Measurements from ENCODE around the gene SLC15A2. TPM values are rescaled to one million over a fixed set of nuclear protein-coding genes. Genes with fewer than 3 reads are reported as not detected.

SLC15A2 gene
- total RNA-seq, 1 donor from 2014 or later = 1.0 TPM

- Histone ChIP-seq H3K79me2 (ENCODE audit: low read depth) (no peaks in the 10 kb centered on the region), H3K36me3 (no peaks in the 10 kb centered on the region), H3K4me2 (no peak overlapping the region), H3K27me3 (no peaks in the 10 kb centered on the region), H3K4me1 (no peaks in the 10 kb centered on the region), H3K9ac (no peak overlapping the region), H3K27ac (no peak overlapping the region), H3F3A (ENCODE audit: low read depth) (no peaks in the 10 kb centered on the region), H4K20me1 (ENCODE audit: low read depth) (no peaks in the 10 kb centered on the region), H3K4me3 (no peak overlapping the region), H3K9me3 (ENCODE audit: low read depth) (no peaks in the 10 kb centered on the region), H2AFZ (replicated peaks) (no peak overlapping the region)
- H3K36me3 Mint-ChIP-seq = no peaks in the 10 kb centered on the region
- H3K4me3 Mint-ChIP-seq = no peak overlapping the region
- no peak for DNase-seq (ENCODE audit: low spot score)
- no peak overlapping the region for H3K27ac Mint-ChIP-seq
- H3K4me1 Mint-ChIP-seq = no peaks in the 10 kb centered on the region
- H3K27me3 Mint-ChIP-seq (ENCODE audit: insufficient read depth, low read depth) = no peaks in the 10 kb centered on the region
- H3K9me3 Mint-ChIP-seq = no peaks in the 10 kb centered on the region
- no peak for TF ChIP-seq EZH2phosphoT487 (IDR thresholded peaks at IDR 0.05)
- no peak for TF ChIP-seq CTCF (IDR thresholded peaks at IDR 0.05)
- TF ChIP-seq EZH2 (IDR thresholded peaks at IDR 0.05) = no peak
These were observed 48.0 kb downstream of the SLC15A2 start for GRCh38 chr3:121942116-121942786.

- H3K4me2 ChIP-seq = no peak overlapping the region
These were observed 49.2 kb downstream of the SLC15A2 start for GRCh38 chr3:121943431-121943830.

GRCh38 chr3:121948641-121949040 is 54.4 kb downstream of the SLC15A2 start:
- H3K36me3 Mint-ChIP-seq = no peaks in the 10 kb centered on the region
- Histone ChIP-seq H3K36me3 (no peaks in the 10 kb centered on the region), H3F3A (ENCODE audit: low read depth) (no peaks in the 10 kb centered on the region), H3K79me2 (ENCODE audit: low read depth) (no peaks in the 10 kb centered on the region), H3K27ac (no peak overlapping the region), H3K4me2 (no peak overlapping the region), H3K9ac (no peak overlapping the region), H3K27me3 (no peaks in the 10 kb centered on the region), H4K20me1 (ENCODE audit: low read depth) (no peaks in the 10 kb centered on the region), H3K4me3 (no peak overlapping the region), H3K9me3 (ENCODE audit: low read depth) (no peaks in the 10 kb centered on the region), H3K4me1 (no peaks in the 10 kb centered on the region), H2AFZ (replicated peaks) (no peak overlapping the region)
- no peaks in the 10 kb centered on the region for H3K27me3 Mint-ChIP-seq (ENCODE audit: insufficient read depth, low read depth)
- H3K27ac Mint-ChIP-seq = no peak overlapping the region
- no peak for DNase-seq (ENCODE audit: low spot score)
- H3K4me1 Mint-ChIP-seq = no peaks in the 10 kb centered on the region
- no peaks in the 10 kb centered on the region for H3K9me3 Mint-ChIP-seq
- TF ChIP-seq EZH2 (IDR thresholded peaks at IDR 0.05) (no peak), CTCF (IDR thresholded peaks at IDR 0.05) (no peak), EZH2phosphoT487 (IDR thresholded peaks at IDR 0.05) (no peak)
- no peak overlapping the region for H3K4me3 Mint-ChIP-seq

More at GRCh38 chr3:121943431-121943830, 49.2 kb downstream of the SLC15A2 start:
- Histone ChIP-seq H3F3A (ENCODE audit: low read depth) (no peaks in the 10 kb centered on the region), H3K79me2 (ENCODE audit: low read depth) (no peaks in the 10 kb centered on the region), H3K27me3 (no peaks in the 10 kb centered on the region), H3K9me3 (ENCODE audit: low read depth) (no peaks in the 10 kb centered on the region), H2AFZ (replicated peaks) (no peak overlapping the region), H4K20me1 (ENCODE audit: low read depth) (no peaks in the 10 kb centered on the region), H3K4me1 (no peaks in the 10 kb centered on the region), H3K4me3 (no peak overlapping the region), H3K27ac (no peak overlapping the region), H3K36me3 (no peaks in the 10 kb centered on the region), H3K9ac (no peak overlapping the region)
- TF ChIP-seq EZH2phosphoT487 (IDR thresholded peaks at IDR 0.05) (no peak), EZH2 (IDR thresholded peaks at IDR 0.05) (no peak), CTCF (IDR thresholded peaks at IDR 0.05) (no peak)
- Mint-ChIP-seq H3K36me3 (no peaks in the 10 kb centered on the region), H3K27me3 (ENCODE audit: insufficient read depth, low read depth) (no peaks in the 10 kb centered on the region), H3K4me3 (no peak overlapping the region), H3K9me3 (no peaks in the 10 kb centered on the region), H3K27ac (no peak overlapping the region), H3K4me1 (no peaks in the 10 kb centered on the region)
- DNase-seq (ENCODE audit: low spot score) = no peak

Data from neural progenitor cell (in vitro differentiated cells).